ENCODE results near the gene SLC38A10.

Gene SLC38A10

GRCh38 chr17:81200201-81200600, 94.9 kb downstream of the SLC38A10 start:
- DNase-seq: no peak

GRCh38 chr17:81199482-81199830, 95.7 kb downstream of the SLC38A10 start:
- DNase-seq: no peak

GRCh38 chr17:81198826-81199481, 96.2 kb downstream of the SLC38A10 start:
- DNase-seq: no peak

- no peak for DNase-seq
Observed at GRCh38 chr17:81197831-81198490, 97.1 kb downstream of the SLC38A10 start.

GRCh38 chr17:81197409-81197795, 97.7 kb downstream of the SLC38A10 start:
- DNase-seq: no peak

- DNase-seq: no peak
Observed at GRCh38 chr17:81196505-81197408, 98.3 kb downstream of the SLC38A10 start.

- no peak for DNase-seq
Observed at GRCh38 chr17:81195941-81196495, 99.1 kb downstream of the SLC38A10 start.
